ENCODE data around the gene CRYL1.

- TF ChIP-seq CTCF (IDR thresholded peaks at IDR 0.05) = no peak
- no peak for TF ChIP-seq CBX8 (IDR thresholded peaks at IDR 0.05)
- TF ChIP-seq CEBPB (IDR thresholded peaks at IDR 0.05) = no peak
- TF ChIP-seq SREBF2 (IDR thresholded peaks at IDR 0.05) = no peak
- TF ChIP-seq HDAC2 (IDR thresholded peaks at IDR 0.05) = no peak
- TF ChIP-seq HES2 (IDR thresholded peaks at IDR 0.05) = no peak
- no peak for TF ChIP-seq PHF8 (IDR thresholded peaks at IDR 0.05; ENCODE audit: borderline replicate concordance, low read depth)
- no peak for TF ChIP-seq RAD21 (conservative IDR thresholded peaks at IDR 0.05 in 1 of 2, IDR thresholded peaks at IDR 0.05 in 1 of 2)
- TF ChIP-seq, protein P1, sequence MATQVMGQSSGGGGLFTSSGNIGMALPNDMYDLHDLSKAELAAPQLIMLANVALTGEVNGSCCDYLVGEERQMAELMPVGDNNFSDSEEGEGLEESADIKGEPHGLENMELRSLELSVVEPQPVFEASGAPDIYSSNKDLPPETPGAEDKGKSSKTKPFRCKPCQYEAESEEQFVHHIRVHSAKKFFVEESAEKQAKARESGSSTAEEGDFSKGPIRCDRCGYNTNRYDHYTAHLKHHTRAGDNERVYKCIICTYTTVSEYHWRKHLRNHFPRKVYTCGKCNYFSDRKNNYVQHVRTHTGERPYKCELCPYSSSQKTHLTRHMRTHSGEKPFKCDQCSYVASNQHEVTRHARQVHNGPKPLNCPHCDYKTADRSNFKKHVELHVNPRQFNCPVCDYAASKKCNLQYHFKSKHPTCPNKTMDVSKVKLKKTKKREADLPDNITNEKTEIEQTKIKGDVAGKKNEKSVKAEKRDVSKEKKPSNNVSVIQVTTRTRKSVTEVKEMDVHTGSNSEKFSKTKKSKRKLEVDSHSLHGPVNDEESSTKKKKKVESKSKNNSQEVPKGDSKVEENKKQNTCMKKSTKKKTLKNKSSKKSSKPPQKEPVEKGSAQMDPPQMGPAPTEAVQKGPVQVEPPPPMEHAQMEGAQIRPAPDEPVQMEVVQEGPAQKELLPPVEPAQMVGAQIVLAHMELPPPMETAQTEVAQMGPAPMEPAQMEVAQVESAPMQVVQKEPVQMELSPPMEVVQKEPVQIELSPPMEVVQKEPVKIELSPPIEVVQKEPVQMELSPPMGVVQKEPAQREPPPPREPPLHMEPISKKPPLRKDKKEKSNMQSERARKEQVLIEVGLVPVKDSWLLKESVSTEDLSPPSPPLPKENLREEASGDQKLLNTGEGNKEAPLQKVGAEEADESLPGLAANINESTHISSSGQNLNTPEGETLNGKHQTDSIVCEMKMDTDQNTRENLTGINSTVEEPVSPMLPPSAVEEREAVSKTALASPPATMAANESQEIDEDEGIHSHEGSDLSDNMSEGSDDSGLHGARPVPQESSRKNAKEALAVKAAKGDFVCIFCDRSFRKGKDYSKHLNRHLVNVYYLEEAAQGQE (IDR thresholded peaks at IDR 0.05) = no peak
- no peak for TF ChIP-seq POLR2A (IDR thresholded peaks at IDR 0.05; ENCODE audit: low read length)
- no peak for TF ChIP-seq BHLHE40 (IDR thresholded peaks at IDR 0.05; ENCODE audit: low read depth, low read length)
- no peak for TF ChIP-seq RFX5 (IDR thresholded peaks at IDR 0.05)
Observed at GRCh38 chr13:20398459-20398858, 127.2 kb downstream of the CRYL1 start.
